IPS-20b (cell line): ENCODE results near the gene CALD1.

ENCODE experiments used
- H3K27ac ChIP-seq: one replicate; pipeline ENCODE4 v1.5.1; 2013; ENCODE audit warnings: low read length
- H3K27me3 ChIP-seq: 2 replicates; pipeline ENCODE4 v1.6.1; 2013; ENCODE audit warnings: mild to moderate bottlenecking, low read length, inconsistent platforms; ENCODE audit not compliant: insufficient read depth
- H3K36me3 ChIP-seq: 2 replicates; pipeline ENCODE4 v1.6.1; 2013; ENCODE audit warnings: low read depth, mild to moderate bottlenecking, inconsistent platforms, low read length, moderate library complexity; ENCODE audit not compliant: insufficient read depth
- H3K4me1 ChIP-seq: 2 replicates; pipeline ENCODE4 v1.6.1; 2013; ENCODE audit warnings: mild to moderate bottlenecking, control low read depth, inconsistent platforms, low read length, moderate library complexity; ENCODE audit not compliant: insufficient read depth
- H3K4me3 ChIP-seq: 2 replicates; pipeline ENCODE4 v1.5.1; 2013; ENCODE audit warnings: mild to moderate bottlenecking, low read length, inconsistent platforms
- H3K9ac ChIP-seq: 2 replicates; pipeline ENCODE4 v1.6.1; 2013; ENCODE audit warnings: low read depth, mild to moderate bottlenecking, inconsistent platforms, low read length, moderate library complexity
- H3K9me3 ChIP-seq: 2 replicates; pipeline ENCODE4 v1.6.1; 2013; ENCODE audit warnings: mild to moderate bottlenecking, low read depth, low read length, inconsistent platforms; ENCODE audit not compliant: insufficient read depth

Gene CALD1

DNA sequence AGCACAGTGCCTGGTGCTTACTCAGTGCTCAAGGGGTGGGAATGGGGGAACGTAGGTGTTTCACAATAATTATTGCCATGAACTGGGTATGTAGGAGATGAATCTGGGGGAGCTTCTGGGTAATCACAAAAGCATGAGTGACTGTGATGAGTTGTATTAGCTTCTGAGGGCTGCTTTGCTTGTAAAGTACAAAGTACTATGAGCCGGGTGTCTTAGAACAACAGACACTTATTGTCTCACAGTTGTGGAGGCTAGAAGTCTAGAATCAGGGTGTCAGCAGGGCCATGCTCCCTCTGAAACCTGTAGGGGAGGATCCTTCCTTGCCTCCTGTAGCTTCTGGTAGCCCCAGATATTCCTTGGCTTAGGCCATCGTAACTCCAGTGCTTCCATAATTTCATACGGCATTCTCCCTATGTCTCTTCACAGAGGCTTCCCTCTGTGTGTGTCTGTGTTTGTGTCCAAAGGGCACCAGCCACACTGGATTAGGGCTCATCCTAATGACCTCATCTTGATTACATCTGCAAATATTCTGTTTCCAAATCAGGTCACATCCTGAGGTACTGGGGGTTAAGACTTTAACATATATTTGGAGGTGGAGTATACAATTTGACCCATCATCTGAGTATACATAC lies 122.1 kb downstream of the CALD1 start:
- Histone ChIP-seq H3K4me3 (no peak overlapping the region), H3K36me3 (peaks cover 9% of the 10 kb centered on the region), H3K27me3 (no peaks in the 10 kb centered on the region), H3K9me3 (peaks cover 2% of the 10 kb centered on the region; the same call in 1 of the 2 replicates), H3K27ac (no peak overlapping the region), H3K9ac (no peak overlapping the region), H3K4me1 (0 out of 2 replicates have a peak, but pooled peaks cover 4% of the 10 kb centered on the region)

- Histone ChIP-seq H3K4me3 (no peak overlapping the region), H3K27ac (no peak overlapping the region), H3K4me1 (0 out of 2 replicates have a peak, but pooled peaks cover 4% of the 10 kb centered on the region), H3K9me3 (no peaks in the 10 kb centered on the region), H3K9ac (no peak overlapping the region), H3K27me3 (no peaks in the 10 kb centered on the region), H3K36me3 (peaks cover 7% of the 10 kb centered on the region; the same call in 1 of the 2 replicates)
These were observed 122.6 kb downstream of the CALD1 start for GRCh38 chr7:134902058-134902457.

GRCh38 chr7:134903073-134903790 lies 123.8 kb downstream of the CALD1 start:
- Histone ChIP-seq H3K36me3 (peaks cover 7% of the 10 kb centered on the region; the same call in 1 of the 2 replicates), H3K9me3 (no peaks in the 10 kb centered on the region), H3K27ac (no peak overlapping the region), H3K9ac (no peak overlapping the region), H3K4me3 (no peak overlapping the region), H3K27me3 (no peaks in the 10 kb centered on the region), H3K4me1 (0 out of 2 replicates have a peak, but pooled peaks cover 4% of the 10 kb centered on the region)

GRCh38 chr7:134905375-134905774 lies 125.9 kb downstream of the CALD1 start:
- Histone ChIP-seq H3K4me1 (0 out of 2 replicates have a peak, but pooled peaks cover under 1% of the 10 kb centered on the region), H3K27ac (no peak overlapping the region), H3K4me3 (no peak overlapping the region), H3K9me3 (no peaks in the 10 kb centered on the region), H3K27me3 (no peaks in the 10 kb centered on the region), H3K9ac (no peak overlapping the region), H3K36me3 (peaks cover 7% of the 10 kb centered on the region; the same call in 1 of the 2 replicates)

DNA sequence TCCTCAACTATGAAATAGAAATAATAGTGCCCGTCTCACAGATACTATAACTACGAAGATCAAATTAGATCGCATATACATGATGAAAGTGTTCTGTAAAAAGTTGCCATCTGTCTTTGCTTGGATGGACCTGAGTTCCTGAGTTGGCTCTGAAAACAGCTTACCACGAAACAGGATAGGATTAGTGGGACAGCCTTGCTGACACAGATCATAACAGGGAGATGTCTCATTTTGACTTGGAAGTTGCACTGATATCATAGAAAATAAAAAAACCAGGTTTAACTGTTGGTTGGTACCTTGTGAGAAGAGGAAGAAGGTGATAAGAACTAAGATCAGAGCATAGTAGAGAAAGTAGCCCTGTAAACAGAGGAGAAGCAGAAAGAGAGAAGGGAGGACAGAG lies 127.6 kb downstream of the CALD1 start:
- no peak overlapping the region for H3K9ac ChIP-seq
- no peak overlapping the region for H3K27ac ChIP-seq
- no peaks in the 10 kb centered on the region for H3K27me3 ChIP-seq
- H3K4me1 ChIP-seq: 0 out of 2 replicates have a peak, but pooled peaks cover 7% of the 10 kb centered on the region
- H3K9me3 ChIP-seq: no peaks in the 10 kb centered on the region
- H3K4me3 ChIP-seq: no peak overlapping the region
- peaks cover 7% of the 10 kb centered on the region; the same call in 1 of the 2 replicates for H3K36me3 ChIP-seq

GRCh38 chr7:134907639-134908038 lies 128.2 kb downstream of the CALD1 start:
- Histone ChIP-seq H3K27ac (no peak overlapping the region), H3K9me3 (no peaks in the 10 kb centered on the region), H3K27me3 (no peaks in the 10 kb centered on the region), H3K4me1 (0 out of 2 replicates have a peak, but pooled peaks cover 7% of the 10 kb centered on the region), H3K9ac (no peak overlapping the region), H3K36me3 (peaks cover 4% of the 10 kb centered on the region; the same call in 1 of the 2 replicates), H3K4me3 (no peak overlapping the region)

DNA sequence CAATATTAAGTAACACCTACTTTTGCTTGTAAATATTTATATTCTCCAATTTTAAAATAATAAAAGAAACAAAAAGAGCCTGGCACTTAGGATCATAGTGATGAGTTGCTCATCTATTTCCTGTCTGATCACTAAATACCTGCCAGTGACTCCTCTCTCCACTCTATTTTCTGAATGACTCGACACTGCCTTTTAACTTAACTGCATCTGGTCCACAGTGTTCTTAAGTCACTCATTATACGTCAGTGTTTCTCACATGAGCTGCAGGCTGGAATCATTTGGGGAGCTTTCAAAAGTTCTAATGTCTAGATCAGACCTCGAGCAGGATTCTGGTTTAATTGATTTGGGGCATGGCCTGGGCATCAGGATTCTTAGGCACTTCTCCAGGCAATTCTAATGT lies 128.9 kb downstream of the CALD1 start:
- Histone ChIP-seq H3K9ac (no peak overlapping the region), H3K4me3 (no peak overlapping the region), H3K27me3 (no peaks in the 10 kb centered on the region), H3K27ac (no peak overlapping the region), H3K9me3 (no peaks in the 10 kb centered on the region), H3K36me3 (no peaks in the 10 kb centered on the region), H3K4me1 (0 out of 2 replicates have a peak, but pooled peaks cover 7% of the 10 kb centered on the region)

DNA sequence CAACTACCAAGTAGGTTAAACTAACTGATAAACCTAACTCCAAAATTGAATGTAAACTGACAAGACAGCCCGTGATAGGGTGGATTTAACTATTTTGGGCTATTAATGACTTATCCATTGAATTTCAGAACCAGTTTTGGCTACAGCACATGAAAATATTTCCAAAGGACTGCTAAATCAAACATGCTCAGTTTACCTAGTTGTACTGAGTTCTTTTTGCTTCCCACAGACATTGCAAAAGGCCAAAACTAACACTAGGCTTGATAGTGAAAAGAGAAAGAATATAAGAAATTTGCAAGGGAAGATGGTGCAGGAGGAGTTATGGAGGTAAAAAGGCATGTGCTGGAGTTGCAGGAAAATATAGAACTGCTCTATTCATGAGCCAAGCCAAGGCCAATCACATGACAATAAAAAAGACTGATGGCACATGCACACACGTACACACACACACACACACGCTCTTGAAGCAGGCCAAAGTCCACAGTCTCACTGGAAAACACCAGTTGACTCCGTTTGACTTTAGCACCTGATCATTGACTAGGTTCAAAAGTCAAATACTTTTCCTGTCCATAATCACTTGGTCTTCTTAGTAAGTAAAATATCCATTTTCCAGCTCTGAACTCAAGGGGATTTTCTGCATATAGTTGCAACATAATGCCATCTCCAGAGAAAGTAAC lies 130.9 kb downstream of the CALD1 start:
- Histone ChIP-seq H3K36me3 (no peaks in the 10 kb centered on the region), H3K27me3 (no peaks in the 10 kb centered on the region), H3K4me1 (0 out of 2 replicates have a peak, but pooled peaks cover 7% of the 10 kb centered on the region), H3K9me3 (no peaks in the 10 kb centered on the region), H3K9ac (no peak overlapping the region), H3K27ac (no peak overlapping the region), H3K4me3 (no peak overlapping the region)

DNA sequence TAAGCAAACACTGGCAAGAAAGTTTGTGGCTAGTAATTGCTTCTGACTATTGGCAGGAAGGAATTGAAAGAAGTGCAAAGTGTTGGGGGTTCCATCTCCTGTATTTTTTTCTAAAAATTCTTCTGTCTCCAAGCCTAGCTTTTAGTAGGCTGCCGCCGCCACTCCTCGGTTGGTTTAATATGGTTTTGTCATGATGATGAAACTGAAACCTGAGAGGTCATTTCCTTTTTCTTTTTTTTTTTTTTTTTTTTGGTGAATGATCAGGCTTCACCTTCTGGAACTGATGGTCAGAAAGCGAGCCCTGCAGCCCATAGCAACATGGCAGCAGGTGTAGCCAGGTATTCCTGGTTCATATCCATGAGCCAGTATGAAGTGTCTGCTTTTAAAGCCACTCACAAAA lies 131.5 kb downstream of the CALD1 start:
- Histone ChIP-seq H3K27me3 (no peaks in the 10 kb centered on the region), H3K27ac (no peak overlapping the region), H3K4me1 (0 out of 2 replicates have a peak, but pooled peaks cover 7% of the 10 kb centered on the region), H3K4me3 (no peak overlapping the region), H3K36me3 (no peaks in the 10 kb centered on the region), H3K9ac (no peak overlapping the region), H3K9me3 (no peaks in the 10 kb centered on the region)

- H3K4me3 ChIP-seq: no peak overlapping the region
- no peaks in the 10 kb centered on the region for H3K36me3 ChIP-seq
These were observed 136.9 kb downstream of the CALD1 start for GRCh38 chr7:134916171-134916883.

DNA sequence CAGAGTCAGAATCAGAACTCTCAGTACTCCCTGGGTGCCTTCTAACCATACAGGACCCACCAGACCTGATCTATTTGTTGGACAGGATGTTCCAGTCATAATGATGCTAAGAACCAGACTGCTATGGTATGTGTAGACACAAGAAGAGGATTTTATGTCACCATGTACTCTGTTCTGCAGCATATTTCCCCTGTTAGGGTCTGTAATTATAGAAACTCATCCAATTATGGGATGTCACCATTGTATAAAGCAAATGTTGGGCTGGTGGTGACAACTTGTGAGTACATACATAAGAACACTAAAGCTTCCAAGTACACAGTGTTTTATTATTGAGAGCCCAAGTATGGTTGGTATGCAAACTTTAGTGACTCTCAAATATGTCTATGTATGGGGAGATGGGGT lies 139.8 kb downstream of the CALD1 start:
- H3K4me1 ChIP-seq: no peaks in the 10 kb centered on the region
- H3K27me3 ChIP-seq: no peaks in the 10 kb centered on the region
- H3K27ac ChIP-seq: no peak overlapping the region
- H3K4me3 ChIP-seq: no peak overlapping the region
- no peaks in the 10 kb centered on the region for H3K36me3 ChIP-seq
- no peaks in the 10 kb centered on the region for H3K9me3 ChIP-seq
- H3K9ac ChIP-seq: no peak overlapping the region

More at GRCh38 chr7:134916171-134916883, 136.9 kb downstream of the CALD1 start:
- H3K27me3 ChIP-seq: no peaks in the 10 kb centered on the region
- H3K9me3 ChIP-seq: no peaks in the 10 kb centered on the region
- H3K9ac ChIP-seq: no peak overlapping the region
- no peak overlapping the region for H3K27ac ChIP-seq
- H3K4me1 ChIP-seq: no peaks in the 10 kb centered on the region
